ENCODE data around the gene OCRL. TPM values are rescaled to one million over a fixed set of nuclear protein-coding genes. Genes with fewer than 3 reads are reported as not detected.

OCRL gene
- total RNA-seq, 1 donor from 2014 or later = 34.3 TPM

GRCh38 chrX:129631849-129632248, 91.8 kb downstream of the OCRL start:
- no peak for TF ChIP-seq CTCF (IDR thresholded peaks at IDR 0.05; ENCODE audit: partially characterized antibody, unreplicated experiment)
- DNase-seq = no peak
- H3K4me1 Mint-ChIP-seq (ENCODE audit: low read depth, unreplicated experiment) = peaks cover 4% of the 10 kb centered on the region
- no peaks in the 10 kb centered on the region for H3K9me3 Mint-ChIP-seq (ENCODE audit: unreplicated experiment)
- no peak overlapping the region for H3K4me3 Mint-ChIP-seq (ENCODE audit: unreplicated experiment)
- no peaks in the 10 kb centered on the region for H3K36me3 Mint-ChIP-seq (ENCODE audit: unreplicated experiment)
- H3K27ac Mint-ChIP-seq (ENCODE audit: unreplicated experiment) = no peak overlapping the region
- no peaks in the 10 kb centered on the region for H3K27me3 Mint-ChIP-seq (ENCODE audit: unreplicated experiment)

- no peaks in the 10 kb centered on the region for H3K36me3 Mint-ChIP-seq (ENCODE audit: unreplicated experiment)
- no peaks in the 10 kb centered on the region for H3K9me3 Mint-ChIP-seq (ENCODE audit: unreplicated experiment)
- H3K4me3 Mint-ChIP-seq (ENCODE audit: unreplicated experiment) = no peak overlapping the region
- no peaks in the 10 kb centered on the region for H3K27me3 Mint-ChIP-seq (ENCODE audit: unreplicated experiment)
- no peak for TF ChIP-seq CTCF (IDR thresholded peaks at IDR 0.05; ENCODE audit: partially characterized antibody, unreplicated experiment)
- H3K27ac Mint-ChIP-seq (ENCODE audit: unreplicated experiment) = no peak overlapping the region
- DNase-seq = no peak
- H3K4me1 Mint-ChIP-seq (ENCODE audit: low read depth, unreplicated experiment) = peaks cover 4% of the 10 kb centered on the region
These were observed 92.4 kb downstream of the OCRL start for GRCh38 chrX:129632443-129632842.

- Mint-ChIP-seq H3K9me3 (ENCODE audit: unreplicated experiment) (no peaks in the 10 kb centered on the region), H3K4me3 (ENCODE audit: unreplicated experiment) (no peak overlapping the region), H3K27ac (ENCODE audit: unreplicated experiment) (no peak overlapping the region), H3K27me3 (ENCODE audit: unreplicated experiment) (no peaks in the 10 kb centered on the region), H3K4me1 (ENCODE audit: low read depth, unreplicated experiment) (peaks cover 4% of the 10 kb centered on the region), H3K36me3 (ENCODE audit: unreplicated experiment) (no peaks in the 10 kb centered on the region)
- peak; percentile 25 for DNase-seq
- TF ChIP-seq CTCF (IDR thresholded peaks at IDR 0.05; ENCODE audit: partially characterized antibody, unreplicated experiment) = no peak
These were observed 94.5 kb downstream of the OCRL start for GRCh38 chrX:129634541-129634940.

- no peak for TF ChIP-seq CTCF (IDR thresholded peaks at IDR 0.05; ENCODE audit: partially characterized antibody, unreplicated experiment)
- H3K4me1 Mint-ChIP-seq (ENCODE audit: low read depth, unreplicated experiment) = peaks cover 4% of the 10 kb centered on the region
- no peaks in the 10 kb centered on the region for H3K9me3 Mint-ChIP-seq (ENCODE audit: unreplicated experiment)
- DNase-seq = no peak
- no peak overlapping the region for H3K4me3 Mint-ChIP-seq (ENCODE audit: unreplicated experiment)
- no peaks in the 10 kb centered on the region for H3K36me3 Mint-ChIP-seq (ENCODE audit: unreplicated experiment)
- no peaks in the 10 kb centered on the region for H3K27me3 Mint-ChIP-seq (ENCODE audit: unreplicated experiment)
- no peak overlapping the region for H3K27ac Mint-ChIP-seq (ENCODE audit: unreplicated experiment)
These were observed 96.2 kb downstream of the OCRL start for GRCh38 chrX:129636175-129636681.

- peak; percentile 86 for TF ChIP-seq CTCF (IDR thresholded peaks at IDR 0.05; ENCODE audit: partially characterized antibody, unreplicated experiment)
- H3K4me3 Mint-ChIP-seq (ENCODE audit: unreplicated experiment) = no peak overlapping the region
- DNase-seq = peak; percentile 77
- H3K27me3 Mint-ChIP-seq (ENCODE audit: unreplicated experiment) = no peaks in the 10 kb centered on the region
- H3K36me3 Mint-ChIP-seq (ENCODE audit: unreplicated experiment) = no peaks in the 10 kb centered on the region
- no peak overlapping the region for H3K27ac Mint-ChIP-seq (ENCODE audit: unreplicated experiment)
- H3K4me1 Mint-ChIP-seq (ENCODE audit: low read depth, unreplicated experiment) = peaks cover 4% of the 10 kb centered on the region
- H3K9me3 Mint-ChIP-seq (ENCODE audit: unreplicated experiment) = no peaks in the 10 kb centered on the region
These were observed 97.4 kb downstream of the OCRL start for GRCh38 chrX:129637217-129638109.

Data from glutamatergic neuron (in vitro differentiated cells).